CD4-positive, alpha-beta memory T cell (primary cell): ENCODE data around the gene GBP1. TPM values are rescaled to one million over a fixed set of nuclear protein-coding genes. Genes with fewer than 3 reads are reported as not detected.

ENCODE experiments used
- CTCF ChIA-PET: fragments of 350-600 bp; sonication (Branson Sonifier 250); formaldehyde crosslinking; loops from one replicate; lab custom pipeline; 2021; ENCODE audit warnings: inconsistent platforms; ENCODE audit not compliant: partially characterized antibody; lab: Charles Lee
- POLR2A ChIA-PET: fragments of 350-600 bp; sonication (Branson Sonifier 250); formaldehyde crosslinking; loops from one replicate; lab custom pipeline; 2021; ENCODE audit not compliant: partially characterized antibody; lab: Charles Lee
- DNase-seq, 5 donors: peaks; one replicate each; pipeline versions ENCODE4 v3.0.0 to v3.0.0-alpha.2; 2020 to 2022; ENCODE audit warnings: mixed read lengths in 1 of 5
- H3K27ac ChIP-seq: one replicate; pipeline ENCODE4 v1.7.0; 2013; ENCODE audit warnings: low read depth, low read length
- H3K27me3 ChIP-seq: 2 replicates; pipeline ENCODE4 v1.7.0; 2013; ENCODE audit warnings: mild to moderate bottlenecking, low read length, moderate library complexity; ENCODE audit not compliant: insufficient read depth
- H3K36me3 ChIP-seq: 2 replicates; pipeline ENCODE4 v1.7.0; 2013; ENCODE audit warnings: mild to moderate bottlenecking, low read length, moderate library complexity; ENCODE audit not compliant: insufficient read depth
- H3K4me1 ChIP-seq: 2 replicates; pipeline ENCODE4 v1.7.0; 2013; ENCODE audit warnings: mild to moderate bottlenecking, low read length, moderate library complexity; ENCODE audit not compliant: insufficient read depth
- H3K4me3 ChIP-seq, 2 donors: one replicate each; pipeline ENCODE4 v1.7.0; 2013; ENCODE audit warnings: low read length in 2 of 2, mild to moderate bottlenecking in 1 of 2
- H3K9me3 ChIP-seq, 2 donors: one replicate each; pipeline ENCODE4 v1.7.0; 2013; ENCODE audit warnings: low read length in 2 of 2, control low read depth in 1 of 2; ENCODE audit not compliant: control insufficient read depth in 1 of 2
- H3K27ac Mint-ChIP-seq, 7 donors: one replicate each; pipeline ENCODE4 v1.8.0; 2020 to 2021; ENCODE audit warnings: mixed read lengths in 7 of 7, mild to moderate bottlenecking in 6 of 7, inconsistent platforms in 3 of 7, moderate library complexity in 3 of 7
- H3K27me3 Mint-ChIP-seq, 2 donors: one replicate each; pipeline ENCODE4 v1.8.0; 2020 to 2021; ENCODE audit warnings: mixed read lengths in 2 of 2
- H3K36me3 Mint-ChIP-seq, 2 donors: one replicate each; pipeline ENCODE4 v1.8.0; 2020 to 2021; ENCODE audit warnings: mixed read lengths in 2 of 2, inconsistent platforms in 1 of 2, mild to moderate bottlenecking in 1 of 2
- H3K4me1 Mint-ChIP-seq, 4 donors: one replicate each; pipeline ENCODE4 v1.8.0; 2020 to 2021; ENCODE audit warnings: mixed read lengths in 4 of 4, mild to moderate bottlenecking in 1 of 4
- H3K4me3 Mint-ChIP-seq, 8 donors: one replicate each; pipeline ENCODE4 v1.8.0; 2020 to 2021; ENCODE audit warnings: mixed read lengths in 8 of 8, mild to moderate bottlenecking in 7 of 8, moderate library complexity in 6 of 8, inconsistent platforms in 3 of 8
- H3K9me3 Mint-ChIP-seq, 8 donors: one replicate each; pipeline ENCODE4 v1.8.0; 2020 to 2021; ENCODE audit warnings: mixed read lengths in 8 of 8, mild to moderate bottlenecking in 5 of 8, inconsistent platforms in 3 of 8, moderate library complexity in 1 of 8
- intact Hi-C: fragments of 100-400 bp; cut with micrococcal nuclease; formaldehyde crosslinking; loops from one replicate; pipeline ENCODE4 v1.15.1; 2023
- polyA plus RNA-seq, 2 donors: library from polyadenylated mRNA; unstranded; fragments of 300-500 nt; fragmentation: Illumina TruSeq; gene quantifications; one replicate each; pipeline ENCODE4 v1.2.3, GENCODE V29; 2021
- total RNA-seq, 2 experiments: library from RNA; stranded (reverse); gene quantifications; one replicate each; pipeline ENCODE4 v1.2.3, GENCODE V29; 2021

The GBP1 gene
- total and polyA plus RNA-seq, 4 experiments from 2014 or later, result 54.3 to 74.2 (median 70.0) TPM

GRCh38 chr1:89100412-89100811 lies 35.4 kb upstream of the GBP1 start:
- DNase-seq, result no peak
- Mint-ChIP-seq H3K4me1 (peaks cover 0 to 4% (median 0%) of the 10 kb centered on the region in 4 donors), H3K36me3 (peaks cover 20 to 24% of the 10 kb centered on the region in 2 donors), H3K27ac (no peak overlapping the region), H3K9me3 (peaks cover 0 to 18% (median 6%) of the 10 kb centered on the region in 8 donors), H3K4me3 (no peak overlapping the region), H3K27me3 (peaks cover 0 to 2% of the 10 kb centered on the region in 2 donors)
- H3K4me3 ChIP-seq, result no peak overlapping the region
- no peaks in the 10 kb centered on the region for H3K9me3 ChIP-seq
- H3K27me3 ChIP-seq, result no peaks in the 10 kb centered on the region
- H3K27ac ChIP-seq, result no peak overlapping the region
- H3K36me3 ChIP-seq, result peaks cover 7% of the 10 kb centered on the region
- intact Hi-C loops, result no loop called here
- ChIA-PET CTCF (interaction anchor here (1.0 to 1.5 kb wide), 2 partner anchors 31 to 258 kb away, joined by 3 read pairs; no protein-coding TSS in a partner anchor), POLR2A (interaction anchor here (0.9 to 1.7 kb wide), 3 partner anchors 30 to 98 kb away, joined by 3 to 4 read pairs (median 3); partner anchors contain the start of gene GBP1)
- H3K4me1 ChIP-seq, result no peaks in the 10 kb centered on the region

DNA sequence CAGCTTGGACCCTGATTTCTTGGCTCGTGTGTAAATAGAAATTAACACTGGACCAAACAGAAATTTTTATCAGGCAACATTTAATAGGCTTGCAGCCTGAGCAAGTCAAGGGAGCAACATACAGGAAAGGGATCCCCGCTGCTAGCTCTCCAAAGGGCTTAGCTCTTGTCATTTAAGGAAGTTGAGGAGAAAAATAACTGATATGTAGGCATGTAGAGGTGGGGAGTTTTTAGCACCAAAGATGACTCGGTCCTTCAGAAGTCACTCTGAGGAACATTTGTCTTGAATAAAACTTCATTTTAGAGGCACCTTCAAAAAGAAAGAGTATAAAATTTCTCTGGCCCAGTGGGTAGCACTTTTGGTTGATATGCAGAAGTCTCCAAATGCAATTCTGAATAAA lies 33.8 kb upstream of the GBP1 start:
- ChIA-PET POLR2A (interaction anchor here (1.6 kb wide), 1 partner anchor 97 kb away, joined by 3 read pairs; no protein-coding TSS in a partner anchor), CTCF (no interaction called here)
- peaks cover 5 to 8% of the 10 kb centered on the region in 2 donors for H3K36me3 Mint-ChIP-seq
- intact Hi-C loops, result no loop called here
- Histone ChIP-seq H3K36me3 (no peaks in the 10 kb centered on the region), H3K27ac (no peak overlapping the region), H3K4me1 (no peaks in the 10 kb centered on the region), H3K4me3 (no peak overlapping the region), H3K9me3 (no peaks in the 10 kb centered on the region), H3K27me3 (no peaks in the 10 kb centered on the region)
- H3K27ac Mint-ChIP-seq, result peak overlapping the region in 1 of 7 donors; percentile 14
- H3K27me3 Mint-ChIP-seq, result peaks cover 0 to 2% of the 10 kb centered on the region in 2 donors
- H3K4me1 Mint-ChIP-seq, result peaks cover 0 to 4% (median 0%) of the 10 kb centered on the region in 4 donors
- no peak for DNase-seq
- H3K4me3 Mint-ChIP-seq, result no peak overlapping the region
- H3K9me3 Mint-ChIP-seq, result peaks cover 0 to 24% (median 6%) of the 10 kb centered on the region in 8 donors

DNA sequence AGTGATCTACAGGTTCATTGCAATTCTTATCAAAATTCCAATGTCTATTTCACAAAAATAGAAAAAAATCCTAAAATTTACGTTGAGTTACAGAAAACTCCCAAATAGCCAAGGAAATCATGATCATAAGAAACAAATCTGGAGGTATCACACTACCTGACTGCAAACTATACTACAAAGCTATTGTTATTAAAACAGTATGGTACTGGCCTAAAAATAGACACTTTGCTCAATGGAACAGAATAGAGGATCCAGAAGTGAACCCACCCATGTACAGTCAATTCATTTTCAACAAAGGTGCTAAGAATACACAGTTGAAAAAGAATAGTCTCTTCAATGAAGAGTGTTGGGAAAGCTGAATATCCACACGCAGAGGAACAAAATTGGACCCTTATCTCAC lies 30.7 kb upstream of the GBP1 start:
- DNase-seq, result no peak
- H3K27ac ChIP-seq, result no peak overlapping the region
- H3K4me1 Mint-ChIP-seq, result no peaks in the 10 kb centered on the region
- no peaks in the 10 kb centered on the region for H3K36me3 ChIP-seq
- no peak overlapping the region for H3K4me3 ChIP-seq
- H3K4me1 ChIP-seq, result no peaks in the 10 kb centered on the region
- no peak overlapping the region for H3K4me3 Mint-ChIP-seq
- peaks cover 4 to 8% of the 10 kb centered on the region in 2 donors for H3K36me3 Mint-ChIP-seq
- intact Hi-C loops, result no loop called here
- ChIA-PET POLR2A (no interaction called here), CTCF (interaction anchor here (0.6 kb wide), 1 partner anchor 267 kb away, joined by 3 read pairs; no protein-coding TSS in a partner anchor)
- no peaks in the 10 kb centered on the region for H3K27me3 ChIP-seq
- peaks cover 0 to 24% (median 6%) of the 10 kb centered on the region in 8 donors for H3K9me3 Mint-ChIP-seq
- no peaks in the 10 kb centered on the region for H3K9me3 ChIP-seq
- H3K27me3 Mint-ChIP-seq, result peaks cover 1 to 2% of the 10 kb centered on the region in 2 donors
- no peak overlapping the region for H3K27ac Mint-ChIP-seq

GRCh38 chr1:89089962-89090361 lies 25.0 kb upstream of the GBP1 start:
- peak overlapping the region in 1 of 7 donors; percentile 54 for H3K27ac Mint-ChIP-seq
- no peak overlapping the region for H3K4me3 Mint-ChIP-seq
- H3K9me3 ChIP-seq, result no peaks in the 10 kb centered on the region
- peaks cover 0 to 6% (median 0%) of the 10 kb centered on the region in 8 donors for H3K9me3 Mint-ChIP-seq
- H3K36me3 Mint-ChIP-seq, result no peaks in the 10 kb centered on the region
- H3K27me3 Mint-ChIP-seq, result peaks cover 0 to 1% of the 10 kb centered on the region in 2 donors
- H3K4me1 ChIP-seq, result no peaks in the 10 kb centered on the region
- intact Hi-C loops, result no loop called here
- DNase-seq, result no peak
- no peaks in the 10 kb centered on the region for H3K4me1 Mint-ChIP-seq
- ChIA-PET POLR2A (no interaction called here), CTCF (interaction anchor here (1.6 kb wide), 1 partner anchor 268 kb away, joined by 4 read pairs; no protein-coding TSS in a partner anchor)
- no peaks in the 10 kb centered on the region for H3K36me3 ChIP-seq
- H3K27me3 ChIP-seq, result no peaks in the 10 kb centered on the region
- H3K4me3 ChIP-seq, result no peak overlapping the region
- H3K27ac ChIP-seq, result no peak overlapping the region

DNA sequence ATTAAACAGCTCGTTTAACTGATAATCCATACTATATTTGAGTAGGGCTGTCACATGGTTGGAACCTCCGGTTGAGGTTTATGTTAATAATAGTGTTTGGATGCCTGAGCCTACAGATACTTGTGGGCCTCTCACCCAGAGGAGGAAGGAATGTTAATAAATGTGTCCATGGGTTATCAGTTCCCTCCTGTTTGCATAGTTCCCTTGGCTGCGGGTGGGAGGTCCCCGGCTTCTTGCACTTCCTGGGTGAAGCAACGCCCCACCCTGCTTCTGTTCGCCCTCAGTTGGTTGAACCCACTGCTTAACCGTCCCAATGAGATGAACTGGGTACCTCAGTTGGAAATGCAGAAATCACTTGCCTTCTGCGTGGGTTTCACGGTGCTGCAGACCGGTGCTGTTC lies 23.6 kb upstream of the GBP1 start:
- intact Hi-C loops, result no loop called here
- Histone ChIP-seq H3K27me3 (no peaks in the 10 kb centered on the region), H3K36me3 (no peaks in the 10 kb centered on the region), H3K27ac (no peak overlapping the region), H3K4me1 (no peaks in the 10 kb centered on the region), H3K4me3 (no peak overlapping the region), H3K9me3 (no peaks in the 10 kb centered on the region)
- ChIA-PET CTCF (interaction anchor here (1.0 to 1.5 kb wide), 4 partner anchors 10 to 275 kb away, joined by 3 to 4 read pairs (median 4); no protein-coding TSS in a partner anchor), POLR2A (no interaction called here)
- Mint-ChIP-seq H3K9me3 (peaks cover 0 to 3% (median 0%) of the 10 kb centered on the region in 8 donors), H3K36me3 (peaks cover 0 to 5% of the 10 kb centered on the region in 2 donors), H3K4me3 (no peak overlapping the region), H3K27me3 (peaks cover 0 to under 1% of the 10 kb centered on the region in 2 donors), H3K27ac (no peak overlapping the region), H3K4me1 (peaks cover 0 to 4% (median 2%) of the 10 kb centered on the region in 4 donors)
- no peak for DNase-seq

DNA sequence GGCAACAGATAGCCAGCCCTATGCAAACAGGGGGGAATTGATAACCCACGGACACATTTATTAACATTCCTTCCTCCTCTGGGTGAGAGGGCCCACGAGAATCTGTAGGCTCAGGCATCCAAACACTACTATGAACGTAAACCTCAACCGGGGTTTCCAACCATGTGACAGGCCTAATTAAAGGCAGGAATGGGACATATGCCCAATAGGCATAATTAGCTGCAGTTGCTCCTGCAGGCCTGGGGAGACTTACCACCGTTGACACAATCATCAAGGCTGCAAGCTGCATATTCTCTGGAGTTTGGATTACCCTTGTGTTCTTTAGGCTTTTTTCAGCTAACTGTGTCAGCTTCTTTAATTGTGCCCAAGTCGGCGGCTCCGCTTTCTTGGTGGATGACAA lies 22.2 kb upstream of the GBP1 start:
- Mint-ChIP-seq H3K27ac (no peak overlapping the region), H3K9me3 (peaks cover 0 to 3% (median 0%) of the 10 kb centered on the region in 8 donors), H3K27me3 (no peaks in the 10 kb centered on the region), H3K4me1 (peaks cover 0 to 4% (median 2%) of the 10 kb centered on the region in 4 donors), H3K4me3 (no peak overlapping the region), H3K36me3 (peaks cover 0 to 5% of the 10 kb centered on the region in 2 donors)
- H3K9me3 ChIP-seq, result no peaks in the 10 kb centered on the region
- CTCF ChIA-PET, result interaction anchor here (1.0 to 1.4 kb wide), 2 partner anchors 8 to 36 kb away, joined by 3 to 4 read pairs; no protein-coding TSS in a partner anchor
- intact Hi-C loops, result no loop called here
- no peaks in the 10 kb centered on the region for H3K27me3 ChIP-seq
- no peak for DNase-seq
- no peak overlapping the region for H3K4me3 ChIP-seq
- H3K27ac ChIP-seq, result no peak overlapping the region
- H3K4me1 ChIP-seq, result no peaks in the 10 kb centered on the region
- H3K36me3 ChIP-seq, result no peaks in the 10 kb centered on the region
- POLR2A ChIA-PET, result no interaction called here

DNA sequence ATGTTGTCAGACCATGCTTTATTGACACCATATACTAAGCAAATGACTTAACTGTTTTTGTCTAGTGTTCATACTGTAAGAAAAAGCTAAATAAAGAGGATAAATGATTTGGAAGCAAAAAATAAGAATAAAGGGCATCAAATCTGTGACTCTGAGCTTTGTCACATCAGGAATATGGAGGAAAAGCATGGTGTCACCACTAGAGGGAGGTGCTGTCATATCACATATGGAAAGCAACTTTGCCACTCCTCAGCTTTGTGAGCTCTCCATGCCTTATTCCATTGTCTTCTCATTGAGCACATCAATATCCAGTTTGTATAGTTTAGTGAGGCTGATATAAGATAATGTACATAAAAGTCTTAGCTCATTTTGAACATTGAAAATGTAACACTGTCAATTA lies 20.8 kb upstream of the GBP1 start:
- H3K27me3 ChIP-seq, result no peaks in the 10 kb centered on the region
- intact Hi-C loops, result loop anchor here (1.0 kb wide), 4 partner anchors 87 to 370 kb away; no protein-coding TSS in a partner anchor
- no peaks in the 10 kb centered on the region for H3K9me3 ChIP-seq
- DNase-seq, result peak in 4 of 5 donors; percentile 45 to 66 (median 48)
- H3K4me1 ChIP-seq, result no peaks in the 10 kb centered on the region
- Mint-ChIP-seq H3K4me3 (no peak overlapping the region), H3K27ac (no peak overlapping the region), H3K9me3 (peaks cover 0 to 4% (median 2%) of the 10 kb centered on the region in 8 donors), H3K36me3 (peaks cover 0 to 5% of the 10 kb centered on the region in 2 donors), H3K27me3 (no peaks in the 10 kb centered on the region), H3K4me1 (peaks cover 0 to 4% (median 2%) of the 10 kb centered on the region in 4 donors)
- POLR2A ChIA-PET, result interaction anchor here (0.8 to 1.8 kb wide), 5 partner anchors 14 to 273 kb away, joined by 3 to 7 read pairs (median 4); partner anchors contain the start of gene GBP2
- CTCF ChIA-PET, result interaction anchor here (0.7 to 3.0 kb wide), 26 partner anchors 18 to 402 kb away, joined by 3 to 50 read pairs (median 5); partner anchors contain the start of genes GBP1, GBP3, GBP6 and PKN2
- no peak overlapping the region for H3K4me3 ChIP-seq
- H3K36me3 ChIP-seq, result no peaks in the 10 kb centered on the region
- no peak overlapping the region for H3K27ac ChIP-seq
